ENCODE data around the gene ASB1.

The ASB1 gene

GRCh38 chr2:238473523-238473922 lies 46.8 kb downstream of the ASB1 start:
- no peak for DNase-seq

GRCh38 chr2:238475034-238475433 lies 48.3 kb downstream of the ASB1 start:
- no peak for DNase-seq

- no peak for DNase-seq
These were observed 48.8 kb downstream of the ASB1 start for GRCh38 chr2:238475566-238475965.

- no peak for DNase-seq
These were observed 49.5 kb downstream of the ASB1 start for GRCh38 chr2:238476258-238476657.

GRCh38 chr2:238478216-238478615 lies 51.5 kb downstream of the ASB1 start:
- no peak for DNase-seq

- DNase-seq: no peak
These were observed 53.1 kb downstream of the ASB1 start for GRCh38 chr2:238479847-238480246.

- no peak for DNase-seq
These were observed 56.3 kb downstream of the ASB1 start for GRCh38 chr2:238483021-238483420.

GRCh38 chr2:238483656-238484055 lies 56.9 kb downstream of the ASB1 start:
- DNase-seq: no peak

GRCh38 chr2:238484522-238485452 lies 58.1 kb downstream of the ASB1 start:
- DNase-seq: no peak

- no peak for DNase-seq
These were observed 59.6 kb downstream of the ASB1 start for GRCh38 chr2:238486123-238486848.

- no peak for DNase-seq
These were observed 60.4 kb downstream of the ASB1 start for GRCh38 chr2:238487134-238487533.

- DNase-seq: no peak
These were observed 61.1 kb downstream of the ASB1 start for GRCh38 chr2:238487652-238488346.

GRCh38 chr2:238488347-238488826 lies 61.7 kb downstream of the ASB1 start:
- DNase-seq: no peak

- no peak for DNase-seq
These were observed 62.7 kb downstream of the ASB1 start for GRCh38 chr2:238489431-238489830.

GRCh38 chr2:238489896-238490295 lies 63.2 kb downstream of the ASB1 start:
- no peak for DNase-seq

GRCh38 chr2:238492840-238493239 lies 66.1 kb downstream of the ASB1 start:
- DNase-seq: no peak

- DNase-seq: no peak
These were observed 66.7 kb downstream of the ASB1 start for GRCh38 chr2:238493411-238493810.

GRCh38 chr2:238493880-238494572 lies 67.3 kb downstream of the ASB1 start:
- peak in 1 of 2 donors; percentile 1 for DNase-seq

- DNase-seq: no peak
These were observed 67.8 kb downstream of the ASB1 start for GRCh38 chr2:238494573-238494961.

- no peak for DNase-seq
These were observed 68.7 kb downstream of the ASB1 start for GRCh38 chr2:238495422-238495821.

GRCh38 chr2:238496756-238497609 lies 70.3 kb downstream of the ASB1 start:
- no peak for DNase-seq

GRCh38 chr2:238497610-238498005 lies 70.9 kb downstream of the ASB1 start:
- DNase-seq: no peak
